Mucosa of descending colon (tissue), 3 donors: ENCODE data around the gene HMGN2. TPM values are rescaled to one million over a fixed set of nuclear protein-coding genes. Genes with fewer than 3 reads are reported as not detected.
"Not testable (repeated sequence)": the region's sequence is repeated elsewhere in the genome, so short reads cannot be mapped to it uniquely, and the experiment has no call there.

Experiments used
- ATAC-seq: fragments of 200-7000 bp; cut with Tn5 transposase; one replicate; pipeline ENCODE4 v1.9.1; 2020; ENCODE audit warnings: mild to moderate bottlenecking, moderate library complexity
- DNase-seq, 3 donors: peaks; one replicate each; pipeline ENCODE4 v3.0.0-alpha.2; 2020
- H3K36me3 ChIP-seq: fragments of 200-600 bp; one replicate; pipeline ENCODE4 v1.8.0; 2021; ENCODE audit warnings: low read depth, mild to moderate bottlenecking
- H3K4me1 ChIP-seq: fragments of 200-600 bp; one replicate; pipeline ENCODE4 v1.8.0; 2021; ENCODE audit warnings: low read depth, mild to moderate bottlenecking
- H3K4me3 ChIP-seq: fragments of 200-600 bp; one replicate; pipeline ENCODE4 v1.8.0; 2021; ENCODE audit warnings: mild to moderate bottlenecking
- H3K9me3 ChIP-seq: fragments of 200-600 bp; one replicate; pipeline ENCODE4 v1.8.0; 2021; ENCODE audit warnings: mild to moderate bottlenecking
- CTCF ChIP-seq: fragments of 200-600 bp; IDR thresholded peaks from one replicate; pipeline ENCODE4 v1.8.0; 2022; ENCODE audit warnings: antibody characterized with exemption, mild to moderate bottlenecking
- intact Hi-C, 2 donors: fragments of 100-400 bp; cut with DNase I in 1 of 2; cut with micrococcal nuclease in 1 of 2; formaldehyde crosslinking; loops; one replicate each; pipeline versions ENCODE4 v1.11.0 to v1.11.1; 2022; cut with DNase I, micrococcal nuclease
- total RNA-seq, 3 donors: library from RNA; stranded (reverse); fragmentation: NEBNext Ultra II Directional in 2 of 3; extraction: Animal tissue kit (Norgen Biotek cat#: 25700) in 2 of 3; gene quantifications; one replicate each; pipeline versions ENCODE4 v1.2.1 to v1.2.4, GENCODE V29; 2021 to 2023
- donor health status: DM: no; HTN: no; CAD: no; lungs with moderate emphysema.
- donor health status: DM: no; HTN: no; CAD: no.
- donor health status: DM: no; HTN: yes; CAD: no.

The HMGN2 gene
- total RNA-seq, 3 donors from 2014 or later: 186 to 463 (median 271) TPM

- TF ChIP-seq CTCF: no peak
- intact Hi-C loops: no loop called here
- H3K9me3 ChIP-seq: no peaks in the 10 kb centered on the region
- no peak for ATAC-seq
- no peaks in the 10 kb centered on the region for H3K36me3 ChIP-seq
- H3K4me1 ChIP-seq: no peaks in the 10 kb centered on the region
- DNase-seq: no peak
- no peak overlapping the region for H3K4me3 ChIP-seq
Measured at GRCh38 chr1:26493267-26493666, 21.0 kb downstream of the HMGN2 start.

- intact Hi-C loops: no loop called here
- Histone ChIP-seq H3K4me1 (no peaks in the 10 kb centered on the region), H3K4me3 (no peak overlapping the region), H3K36me3 (no peaks in the 10 kb centered on the region), H3K9me3 (no peaks in the 10 kb centered on the region)
- no peak for ATAC-seq
- no peak for TF ChIP-seq CTCF
- DNase-seq: no peak
Measured at GRCh38 chr1:26493938-26494337, 21.7 kb downstream of the HMGN2 start.

GRCh38 chr1:26496861-26497260 lies 24.6 kb downstream of the HMGN2 start:
- Histone ChIP-seq H3K9me3 (no peaks in the 10 kb centered on the region), H3K4me3 (no peak overlapping the region), H3K36me3 (no peaks in the 10 kb centered on the region), H3K4me1 (peaks cover 6% of the 10 kb centered on the region)
- TF ChIP-seq CTCF: no peak
- DNase-seq (no peak), ATAC-seq (no peak)
- intact Hi-C loops: no loop called here

- Histone ChIP-seq H3K36me3 (no peaks in the 10 kb centered on the region), H3K4me3 (no peak overlapping the region), H3K9me3 (no peaks in the 10 kb centered on the region), H3K4me1 (peaks cover 12% of the 10 kb centered on the region)
- DNase-seq (no peak), ATAC-seq (no peak)
- intact Hi-C loops: no loop called here
- TF ChIP-seq CTCF: no peak
Measured at GRCh38 chr1:26498894-26499293, 26.7 kb downstream of the HMGN2 start.

GRCh38 chr1:26500488-26501175 lies 28.4 kb downstream of the HMGN2 start:
- no peaks in the 10 kb centered on the region for H3K36me3 ChIP-seq
- DNase-seq: peak; percentile 94 to 97 (median 95)
- peak overlapping the region; percentile 56 for H3K4me3 ChIP-seq
- intact Hi-C loops: no loop called here
- H3K4me1 ChIP-seq: peaks cover 12% of the 10 kb centered on the region
- H3K9me3 ChIP-seq: no peaks in the 10 kb centered on the region
- ATAC-seq: peak; percentile 94
- TF ChIP-seq CTCF: no peak

GRCh38 chr1:26510711-26511110 lies 38.5 kb downstream of the HMGN2 start:
- H3K9me3 ChIP-seq, H3K4me3 ChIP-seq, DNase-seq, intact Hi-C loops, ATAC-seq, H3K36me3 ChIP-seq, H3K4me1 ChIP-seq: not testable (repeated sequence)

- intact Hi-C loops, H3K9me3 ChIP-seq, H3K4me1 ChIP-seq, DNase-seq, H3K36me3 ChIP-seq, ATAC-seq, H3K4me3 ChIP-seq: not testable (repeated sequence)
Measured at GRCh38 chr1:26515836-26516235, 43.6 kb downstream of the HMGN2 start.
